ENCODE results near the gene SLC35F4.

DNA sequence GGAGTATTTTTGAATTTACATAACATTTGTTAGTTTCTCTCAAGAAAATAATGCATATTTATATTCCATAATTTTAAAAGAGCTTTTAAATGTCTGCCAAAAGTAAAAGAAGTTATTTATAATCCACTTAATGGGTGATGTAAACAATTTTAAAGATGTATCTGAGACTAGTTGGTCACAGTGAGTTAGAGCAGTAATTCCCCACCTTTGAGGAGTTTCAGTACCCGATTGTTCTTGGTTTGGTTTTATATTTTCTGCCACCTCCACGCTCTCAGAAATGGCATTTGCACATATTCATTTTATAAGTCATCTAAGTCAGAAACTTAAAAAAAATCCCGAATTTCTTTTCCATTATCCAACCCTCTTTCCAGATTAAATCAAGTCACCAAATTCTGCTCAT is 153.2 kb downstream of the SLC35F4 start:
- TF ChIP-seq, protein P1, sequence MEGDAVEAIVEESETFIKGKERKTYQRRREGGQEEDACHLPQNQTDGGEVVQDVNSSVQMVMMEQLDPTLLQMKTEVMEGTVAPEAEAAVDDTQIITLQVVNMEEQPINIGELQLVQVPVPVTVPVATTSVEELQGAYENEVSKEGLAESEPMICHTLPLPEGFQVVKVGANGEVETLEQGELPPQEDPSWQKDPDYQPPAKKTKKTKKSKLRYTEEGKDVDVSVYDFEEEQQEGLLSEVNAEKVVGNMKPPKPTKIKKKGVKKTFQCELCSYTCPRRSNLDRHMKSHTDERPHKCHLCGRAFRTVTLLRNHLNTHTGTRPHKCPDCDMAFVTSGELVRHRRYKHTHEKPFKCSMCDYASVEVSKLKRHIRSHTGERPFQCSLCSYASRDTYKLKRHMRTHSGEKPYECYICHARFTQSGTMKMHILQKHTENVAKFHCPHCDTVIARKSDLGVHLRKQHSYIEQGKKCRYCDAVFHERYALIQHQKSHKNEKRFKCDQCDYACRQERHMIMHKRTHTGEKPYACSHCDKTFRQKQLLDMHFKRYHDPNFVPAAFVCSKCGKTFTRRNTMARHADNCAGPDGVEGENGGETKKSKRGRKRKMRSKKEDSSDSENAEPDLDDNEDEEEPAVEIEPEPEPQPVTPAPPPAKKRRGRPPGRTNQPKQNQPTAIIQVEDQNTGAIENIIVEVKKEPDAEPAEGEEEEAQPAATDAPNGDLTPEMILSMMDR (IDR thresholded peaks at IDR 0.05; ENCODE audit: insufficient read depth, low read length), result no peak
- TF ChIP-seq POLR2AphosphoS5 (IDR thresholded peaks at IDR 0.05; ENCODE audit: low read depth), result no peak
- TF ChIP-seq SPI1 (IDR thresholded peaks at IDR 0.05; ENCODE audit: borderline replicate concordance, low read depth), result no peak
- TF ChIP-seq GABPA (IDR thresholded peaks at IDR 0.05; ENCODE audit: low read depth), result no peak
